GM18867 (cell line): ENCODE data around the gene C3orf52.

Experiments
- ATAC-seq: cut with Tn5 transposase; IDR thresholded peaks from one replicate; pipeline ENCODE4 v1.9.1; 2021; ENCODE audit warnings: mild to moderate bottlenecking, moderate library complexity; ENCODE audit not compliant: unreplicated experiment

Gene C3orf52

DNA sequence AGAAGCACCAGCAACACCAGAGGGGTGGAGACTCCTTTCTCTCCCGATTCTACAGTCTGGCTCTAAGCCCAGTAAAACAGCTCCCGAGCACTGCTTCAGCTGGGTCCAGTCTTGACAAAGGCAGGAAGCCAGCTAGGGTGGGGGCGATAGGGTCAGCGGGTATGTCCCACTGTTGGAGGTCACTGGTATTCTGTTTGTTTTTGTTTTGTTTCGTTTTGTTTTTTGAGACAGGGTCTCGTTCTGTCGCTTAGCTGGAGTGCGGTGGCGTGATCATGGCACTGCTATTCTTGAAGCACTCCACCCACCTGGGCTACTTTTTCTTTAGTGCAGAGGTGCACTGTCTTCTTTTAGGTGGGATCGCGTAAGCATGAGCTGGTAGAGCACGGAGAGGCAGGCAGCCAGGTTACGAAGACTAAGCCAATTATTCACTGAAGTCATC lies 30.6 kb downstream of the C3orf52 start:
- ATAC-seq = no peak

DNA sequence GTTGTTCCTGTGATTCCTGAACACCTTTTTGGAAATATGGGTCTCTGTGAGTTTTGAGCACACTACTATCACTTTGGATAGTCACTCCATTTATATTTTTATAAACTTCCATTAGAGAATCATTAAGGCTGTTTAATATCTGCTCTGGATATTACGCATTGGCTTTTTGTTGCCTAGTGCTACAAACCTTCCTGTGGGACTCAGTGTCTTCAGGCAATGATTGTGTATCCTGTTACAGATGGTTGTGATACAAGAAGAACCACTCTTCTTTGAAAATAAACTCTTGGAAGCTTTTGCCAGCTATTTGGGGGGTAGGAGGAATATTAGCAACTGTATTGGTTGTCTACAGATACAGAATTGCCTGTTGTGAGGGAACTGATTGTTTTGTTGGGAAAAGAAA lies 31.2 kb downstream of the C3orf52 start:
- ATAC-seq = no peak

GRCh38 chr3:112117841-112118571 lies 31.8 kb downstream of the C3orf52 start:
- ATAC-seq = no peak

DNA sequence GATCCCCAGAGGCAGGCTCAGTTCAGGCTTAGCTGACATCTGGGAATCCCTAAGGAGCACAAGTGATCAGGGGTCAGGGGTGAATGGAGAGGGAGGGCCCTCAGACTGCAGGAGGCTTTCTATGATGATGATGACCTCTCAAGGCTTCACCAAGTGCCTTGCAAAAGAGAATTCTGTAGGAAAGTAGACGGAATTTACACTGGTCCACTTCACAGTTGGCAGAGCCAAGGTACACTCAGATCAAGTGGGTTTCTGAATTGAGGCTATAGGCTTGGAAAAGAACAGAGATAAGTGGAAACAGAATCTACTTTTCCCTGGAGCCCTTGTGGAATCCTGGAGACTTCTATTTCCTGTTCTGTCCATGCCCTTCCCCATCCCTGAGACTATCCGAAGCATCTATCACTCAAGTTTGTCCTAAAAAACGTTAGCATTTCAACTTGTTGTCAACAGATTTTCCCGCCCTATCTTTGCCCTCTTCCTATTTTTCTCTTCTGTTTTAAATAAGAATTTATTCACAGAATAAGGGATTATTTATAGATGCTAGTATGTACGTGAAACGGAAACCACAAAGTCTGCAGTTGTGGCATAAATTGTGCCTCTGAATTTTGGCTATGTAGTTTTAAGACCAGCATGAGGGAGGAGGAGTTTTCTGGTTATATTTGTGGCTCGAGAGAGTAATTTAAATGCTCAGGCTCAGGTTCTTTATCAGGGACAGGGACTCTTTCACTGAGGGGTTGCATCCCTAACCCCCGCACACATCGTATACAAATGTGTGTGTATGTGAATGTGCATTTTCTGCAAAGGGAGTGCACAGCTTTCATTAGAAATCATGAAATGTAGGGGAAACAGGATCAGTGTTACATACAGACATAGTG lies 34.0 kb downstream of the C3orf52 start:
- peak; percentile 34 for ATAC-seq

- ATAC-seq = no peak
These were observed 35.7 kb downstream of the C3orf52 start for GRCh38 chr3:112121577-112122547.

DNA sequence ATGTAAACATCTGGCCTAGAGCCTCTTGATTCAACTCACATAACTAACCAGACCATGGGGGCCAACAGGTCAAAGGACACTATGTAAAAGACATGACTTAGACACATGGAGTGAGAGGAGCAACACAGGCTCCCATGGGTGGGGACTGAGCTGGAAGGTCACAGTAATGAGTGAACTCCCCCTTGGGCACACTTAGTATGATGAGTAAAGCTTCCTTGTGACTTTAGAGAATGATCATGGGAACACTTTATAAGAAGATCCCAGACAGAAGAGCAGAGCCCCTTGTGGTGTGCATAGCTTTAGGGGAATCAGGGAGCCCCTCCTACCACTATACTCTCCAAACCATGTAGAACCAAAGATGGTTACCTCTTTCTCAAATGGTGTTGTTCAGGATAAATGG lies 36.7 kb downstream of the C3orf52 start:
- no peak for ATAC-seq

- ATAC-seq = no peak
These were observed 37.4 kb downstream of the C3orf52 start for GRCh38 chr3:112123548-112123947.

DNA sequence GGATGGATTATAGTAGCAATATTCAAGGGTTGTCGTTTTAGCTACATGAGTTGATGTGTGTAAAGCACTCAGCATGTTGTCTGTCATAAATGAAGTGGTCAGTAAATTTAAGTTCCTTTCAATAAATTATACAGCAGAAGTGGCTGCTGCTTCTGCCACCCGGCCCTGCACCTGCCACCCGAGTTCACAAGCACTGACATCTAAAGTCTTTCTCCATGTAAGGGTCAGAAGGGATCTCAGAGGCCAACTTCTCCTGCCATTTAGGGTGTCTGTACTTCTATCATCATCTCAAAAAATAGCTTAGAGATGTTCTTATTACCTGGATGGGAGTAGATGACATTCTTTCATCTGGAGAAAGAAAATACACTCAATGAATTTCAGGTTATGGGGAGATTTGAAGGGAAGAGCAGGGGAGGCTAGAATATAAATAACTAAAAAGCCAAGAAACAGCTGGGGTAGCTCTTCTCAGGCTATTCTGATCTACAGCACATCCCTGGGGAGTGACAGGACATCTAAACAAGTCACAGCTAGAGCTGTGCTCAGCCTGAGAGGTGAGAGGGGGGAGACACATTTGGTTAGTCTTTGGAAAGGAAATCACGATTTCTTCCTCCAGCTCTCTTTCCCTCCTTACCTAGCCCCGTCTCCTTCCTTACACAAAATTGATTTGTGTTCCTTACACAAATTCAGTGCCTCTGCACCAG lies 38.9 kb downstream of the C3orf52 start:
- no peak for ATAC-seq

DNA sequence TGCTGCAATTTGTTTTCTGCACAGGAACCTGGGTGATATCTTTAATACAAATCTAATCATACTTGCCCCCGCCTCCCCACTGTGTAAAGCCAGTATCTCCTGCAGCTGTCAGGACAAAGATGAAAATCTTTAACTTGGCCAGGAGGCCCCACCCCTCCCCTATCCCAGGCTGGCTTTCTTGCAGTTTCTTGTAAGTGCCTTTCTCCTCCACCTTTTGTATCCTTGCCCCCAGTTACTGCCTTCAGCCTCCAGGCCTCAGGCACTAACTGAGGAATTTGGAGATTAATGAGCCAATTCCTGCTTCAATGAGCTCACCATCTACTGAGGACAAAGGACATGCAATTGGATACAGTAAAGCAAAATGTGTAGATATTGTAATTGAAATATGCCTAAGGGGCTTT lies 40.3 kb downstream of the C3orf52 start:
- no peak for ATAC-seq

- ATAC-seq = peak; percentile 31
These were observed 41.6 kb downstream of the C3orf52 start for GRCh38 chr3:112127522-112128494.

DNA sequence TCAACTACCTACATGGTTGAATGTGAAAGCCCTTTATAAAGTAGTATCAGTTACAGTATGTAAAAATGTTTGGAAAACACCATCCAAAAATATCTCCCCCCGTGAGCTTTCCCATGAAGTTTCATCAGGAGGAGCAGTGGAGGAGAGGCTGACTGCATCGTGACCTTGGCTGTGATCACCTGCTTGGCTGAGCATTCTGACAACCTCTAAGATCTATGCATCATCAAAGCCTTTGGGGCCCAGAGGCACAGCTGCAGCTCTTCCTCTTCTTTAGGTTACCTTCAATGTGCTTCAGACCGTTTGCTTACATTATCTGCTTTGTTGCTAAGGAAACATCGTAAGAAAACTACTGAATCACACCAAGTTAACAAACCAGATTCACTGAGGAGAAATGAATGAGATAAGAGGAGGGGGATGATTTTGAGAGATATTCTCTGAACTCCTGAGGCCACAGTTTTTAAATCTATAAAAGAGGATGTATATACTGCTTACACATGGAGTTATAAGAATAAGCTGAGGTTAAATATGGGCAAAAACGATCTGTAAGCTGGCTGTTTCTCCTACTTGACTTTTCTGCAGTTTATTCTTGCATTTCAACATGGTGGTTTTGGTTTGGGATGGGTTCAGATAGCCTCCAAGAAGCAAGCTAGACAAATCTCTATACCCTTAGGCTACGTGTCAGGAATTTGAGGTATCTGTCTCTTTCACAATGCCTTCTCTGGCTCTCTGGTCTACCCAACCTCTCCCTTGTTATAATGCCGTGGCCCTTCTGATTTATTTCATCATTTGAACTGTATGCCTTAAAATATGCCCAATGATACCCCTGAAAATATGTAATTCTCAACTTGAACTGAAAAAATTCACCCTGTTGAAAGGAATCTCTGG lies 42.9 kb downstream of the C3orf52 start:
- ATAC-seq = peak; percentile 51

DNA sequence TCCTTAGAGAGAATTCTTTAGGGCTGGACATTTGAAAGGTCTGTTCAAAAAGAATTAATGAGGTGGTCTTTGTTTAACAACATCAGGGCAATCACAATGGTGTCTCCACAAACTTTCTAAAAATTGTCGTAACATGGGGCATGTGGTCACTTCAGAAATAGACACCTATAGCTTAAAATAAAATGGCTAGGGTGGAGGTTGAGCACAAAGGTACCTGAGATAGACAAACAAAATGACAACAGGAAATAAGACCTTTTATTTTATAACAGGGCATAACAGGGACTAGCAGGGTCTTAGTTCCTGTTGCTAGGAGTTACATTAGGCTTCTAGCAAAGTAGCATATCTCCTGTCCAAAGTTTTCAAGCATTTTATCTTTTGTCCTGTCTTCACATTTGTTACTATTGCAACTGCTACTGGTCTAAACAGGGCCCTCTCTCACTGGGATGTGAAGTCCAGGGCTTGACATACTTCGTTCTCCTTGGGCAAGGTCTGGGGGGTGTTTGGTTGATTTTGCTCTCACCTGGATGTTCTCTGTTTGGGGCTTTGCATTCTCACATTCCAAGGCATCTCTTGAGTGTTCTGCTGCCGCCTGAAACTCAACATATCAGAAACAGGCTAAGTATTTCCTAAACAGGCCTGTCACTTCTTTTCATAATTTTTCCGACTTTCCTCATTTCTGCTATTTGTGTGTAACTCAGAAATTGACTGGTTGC lies 43.9 kb downstream of the C3orf52 start:
- no peak for ATAC-seq

DNA sequence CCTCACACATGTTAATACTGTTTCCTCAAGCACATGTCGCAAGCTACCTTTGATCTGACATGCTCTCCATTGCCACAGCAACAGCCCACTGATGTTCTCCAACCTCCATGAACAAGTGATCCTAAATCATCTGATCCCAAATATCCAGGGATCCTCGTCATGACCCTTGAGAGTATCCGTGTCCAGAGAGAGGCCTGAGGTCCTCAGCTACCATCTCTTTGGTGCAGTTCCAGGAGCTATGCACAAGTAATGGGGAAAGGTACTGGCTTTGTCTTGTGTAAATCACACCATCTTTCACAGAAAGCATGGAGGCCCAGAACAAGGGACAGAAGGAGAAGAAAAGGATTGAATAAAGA lies 44.4 kb downstream of the C3orf52 start:
- no peak for ATAC-seq

GRCh38 chr3:112131111-112131510 lies 44.9 kb downstream of the C3orf52 start:
- ATAC-seq = no peak

GRCh38 chr3:112132088-112132487 lies 45.9 kb downstream of the C3orf52 start:
- no peak for ATAC-seq

DNA sequence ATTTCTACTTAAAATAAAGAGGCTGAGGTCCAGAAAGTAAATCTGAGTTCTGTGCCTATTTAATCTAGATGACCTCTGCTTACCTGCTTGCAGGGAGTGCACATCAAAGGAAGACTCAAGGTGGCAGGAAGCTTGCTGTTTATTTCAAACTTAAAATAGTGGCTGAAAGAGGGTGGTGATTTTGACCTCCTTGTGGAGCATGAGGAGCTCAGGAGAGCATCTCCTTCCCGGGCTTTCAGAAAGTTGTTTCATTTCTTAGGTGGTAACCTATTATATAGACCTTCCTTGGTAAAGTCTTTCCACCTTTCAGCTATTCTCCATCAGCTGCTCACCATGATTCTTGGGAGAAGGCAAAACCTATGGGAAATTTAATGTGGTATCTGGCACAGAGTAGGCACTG lies 46.4 kb downstream of the C3orf52 start:
- ATAC-seq = peak; percentile 0

GRCh38 chr3:112132975-112133448 lies 46.8 kb downstream of the C3orf52 start, which contains the start of gene GCSAM:
GCSAM (minus strand) TSS chr3:112133248; CDS start chr3:112133120, 128 bp downstream.
- peak; percentile 81 for ATAC-seq
